Measurements from ENCODE around the gene SPAG7.

SPAG7 gene

DNA sequence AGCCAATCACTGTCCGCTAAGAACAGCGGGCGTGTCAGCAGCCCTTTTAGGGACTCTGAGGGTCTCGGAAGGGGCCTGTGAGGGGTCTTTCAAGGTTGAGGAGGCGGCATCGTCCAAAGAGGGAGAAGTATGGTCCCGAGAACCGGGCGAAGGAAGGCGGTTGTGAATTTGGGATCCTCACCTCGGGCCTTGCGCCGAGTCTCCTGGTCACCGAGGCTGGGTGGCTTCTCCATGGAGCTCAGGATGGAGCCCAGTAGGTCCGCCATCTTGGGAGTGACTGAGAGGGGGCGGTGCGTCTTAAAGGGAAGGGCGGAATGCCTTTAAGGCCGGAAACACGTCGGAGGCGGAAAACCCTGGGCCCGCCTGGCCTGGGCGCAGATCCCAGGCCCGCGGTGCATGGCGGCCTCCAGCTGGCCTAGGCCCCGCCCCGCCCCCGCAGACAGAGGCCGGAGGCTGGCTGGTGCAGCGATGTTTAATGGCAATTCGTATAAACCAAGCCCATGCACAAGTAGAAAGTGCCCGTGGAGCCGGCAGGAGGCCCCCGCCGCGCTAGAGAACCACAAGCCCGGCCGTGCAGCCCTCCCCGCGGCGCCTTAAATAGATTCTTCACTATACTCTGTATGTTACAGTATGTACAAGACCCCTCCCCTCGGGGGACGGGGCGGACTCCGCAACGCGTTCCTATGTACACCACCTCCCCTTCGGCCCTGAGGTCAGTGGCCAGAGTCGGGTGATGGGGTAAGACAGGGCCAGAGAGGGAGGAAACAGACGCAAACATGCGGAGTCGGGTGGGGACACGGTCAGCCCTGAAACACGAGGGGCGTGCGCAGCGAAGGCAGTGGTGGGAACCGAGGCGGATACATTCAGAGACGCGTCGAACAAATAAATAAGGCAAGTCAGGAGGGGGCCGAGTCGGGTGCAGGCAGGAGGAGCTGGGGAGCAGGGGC, at the start of gene SPAG7:
Gene SPAG7 (minus strand): TSS at position 279 of the 947 bp plus-strand sequence. CDS start 13 bp downstream, at position 266.
- H3K9me3 Mint-ChIP-seq = no peaks in the 10 kb centered on the region
- H3K4me1 Mint-ChIP-seq (ENCODE audit: low read depth) = peaks cover 29% of the 10 kb centered on the region
- H3K4me3 Mint-ChIP-seq = no peak within 1 kb of the TSS
- H3K36me3 Mint-ChIP-seq (ENCODE audit: low read depth) = peaks cover 42% of the 10 kb centered on the region
- H3K27ac Mint-ChIP-seq = no peak within 1 kb of the TSS
- no peaks in the 10 kb centered on the region for H3K27me3 Mint-ChIP-seq (ENCODE audit: low read depth)

DNA sequence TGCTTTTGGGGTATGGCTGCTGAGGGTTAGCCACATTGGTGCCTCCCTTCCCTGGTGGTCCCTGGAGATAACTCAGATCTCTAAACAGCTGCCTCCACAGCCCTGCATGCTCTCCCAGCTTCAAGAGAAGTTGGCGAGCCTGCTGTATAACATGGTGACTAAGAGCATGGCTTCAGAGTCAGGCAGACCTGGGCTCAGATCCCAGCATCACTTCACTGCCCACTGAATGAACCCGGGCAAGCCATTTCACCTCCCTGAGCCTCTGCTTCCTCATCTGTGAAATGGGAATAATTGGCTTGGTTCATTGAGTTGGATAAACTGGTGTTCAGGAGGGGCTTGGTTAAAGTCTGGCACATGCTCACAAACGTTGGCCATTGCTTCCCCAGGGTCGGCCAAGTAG, 46.7 kb upstream of the SPAG7 start:
- H3K4me3 Mint-ChIP-seq = no peak overlapping the region
- H3K36me3 Mint-ChIP-seq (ENCODE audit: low read depth) = peaks cover 32% of the 10 kb centered on the region
- no peaks in the 10 kb centered on the region for H3K9me3 Mint-ChIP-seq
- H3K4me1 Mint-ChIP-seq (ENCODE audit: low read depth) = peaks cover 20% of the 10 kb centered on the region
- no peak overlapping the region for H3K27ac Mint-ChIP-seq
- H3K27me3 Mint-ChIP-seq (ENCODE audit: low read depth) = no peaks in the 10 kb centered on the region

DNA sequence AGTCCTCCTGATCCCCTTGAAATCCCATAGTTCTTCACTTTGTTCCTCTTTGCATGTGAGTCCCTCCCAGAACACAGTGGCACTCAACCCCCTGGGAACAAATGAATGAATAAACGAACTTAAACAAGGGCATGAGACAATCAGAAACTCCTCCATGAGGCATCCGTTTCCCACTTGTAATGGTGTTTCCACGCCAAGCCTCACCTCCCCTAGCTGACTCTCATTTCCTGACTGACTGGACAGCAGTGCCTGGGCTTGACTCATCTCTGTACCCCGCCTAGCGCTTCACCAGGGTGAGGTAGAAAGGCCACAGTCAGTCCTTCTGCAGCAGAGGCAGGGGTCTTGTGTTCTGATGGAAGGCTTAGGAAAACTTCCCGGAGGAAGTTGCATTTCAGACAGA, 44.3 kb upstream of the SPAG7 start:
- peaks cover 12% of the 10 kb centered on the region for H3K4me1 Mint-ChIP-seq (ENCODE audit: low read depth)
- H3K4me3 Mint-ChIP-seq = peak overlapping the region; percentile 28
- H3K27me3 Mint-ChIP-seq (ENCODE audit: low read depth) = no peaks in the 10 kb centered on the region
- H3K36me3 Mint-ChIP-seq (ENCODE audit: low read depth) = peaks cover 44% of the 10 kb centered on the region
- no peaks in the 10 kb centered on the region for H3K9me3 Mint-ChIP-seq
- H3K27ac Mint-ChIP-seq = peak overlapping the region; percentile 84

GRCh38 chr17:5003214-5003867, 35.7 kb upstream of the SPAG7 start:
- no peak overlapping the region for H3K4me3 Mint-ChIP-seq
- no peaks in the 10 kb centered on the region for H3K9me3 Mint-ChIP-seq
- H3K36me3 Mint-ChIP-seq (ENCODE audit: low read depth) = peaks cover 56% of the 10 kb centered on the region
- H3K4me1 Mint-ChIP-seq (ENCODE audit: low read depth) = peaks cover 9% of the 10 kb centered on the region
- H3K27ac Mint-ChIP-seq = no peak overlapping the region
- no peaks in the 10 kb centered on the region for H3K27me3 Mint-ChIP-seq (ENCODE audit: low read depth)

GRCh38 chr17:5002121-5002788, 34.6 kb upstream of the SPAG7 start:
- peaks cover 9% of the 10 kb centered on the region for H3K4me1 Mint-ChIP-seq (ENCODE audit: low read depth)
- peaks cover 47% of the 10 kb centered on the region for H3K36me3 Mint-ChIP-seq (ENCODE audit: low read depth)
- no peak overlapping the region for H3K27ac Mint-ChIP-seq
- H3K9me3 Mint-ChIP-seq = no peaks in the 10 kb centered on the region
- no peak overlapping the region for H3K4me3 Mint-ChIP-seq
- H3K27me3 Mint-ChIP-seq (ENCODE audit: low read depth) = no peaks in the 10 kb centered on the region

DNA sequence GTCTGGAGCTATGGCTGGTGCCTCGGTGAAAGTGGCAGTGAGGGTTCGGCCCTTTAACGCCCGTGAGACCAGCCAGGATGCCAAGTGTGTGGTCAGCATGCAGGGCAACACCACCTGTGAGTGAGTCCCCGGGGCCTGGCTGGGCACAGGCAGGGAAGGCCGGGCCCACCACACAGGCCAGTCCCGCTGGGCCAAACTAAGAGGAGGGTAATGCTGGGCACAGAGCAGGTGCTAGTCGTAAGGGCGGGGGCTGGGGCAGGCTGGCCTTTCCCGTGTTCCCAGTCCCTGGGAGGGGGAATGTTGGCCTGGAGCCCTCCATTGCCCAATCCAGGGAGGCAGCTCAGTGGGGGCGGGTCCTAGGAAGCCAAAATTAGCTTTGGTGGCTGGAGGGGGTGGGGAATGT, 32.6 kb upstream of the SPAG7 start:
- Mint-ChIP-seq H3K4me1 (ENCODE audit: low read depth) (peaks cover 12% of the 10 kb centered on the region), H3K27me3 (ENCODE audit: low read depth) (peaks cover 2% of the 10 kb centered on the region), H3K27ac (no peak overlapping the region), H3K9me3 (no peaks in the 10 kb centered on the region), H3K36me3 (ENCODE audit: low read depth) (peaks cover 37% of the 10 kb centered on the region), H3K4me3 (no peak overlapping the region)

- Mint-ChIP-seq H3K9me3 (no peaks in the 10 kb centered on the region), H3K27me3 (ENCODE audit: low read depth) (peaks cover 6% of the 10 kb centered on the region), H3K4me3 (peak overlapping the region; percentile 87), H3K36me3 (ENCODE audit: low read depth) (peaks cover 31% of the 10 kb centered on the region), H3K4me1 (ENCODE audit: low read depth) (peaks cover 15% of the 10 kb centered on the region), H3K27ac (peak overlapping the region; percentile 4)
Observed at GRCh38 chr17:4999430-5000093, 31.9 kb upstream of the SPAG7 start.

DNA sequence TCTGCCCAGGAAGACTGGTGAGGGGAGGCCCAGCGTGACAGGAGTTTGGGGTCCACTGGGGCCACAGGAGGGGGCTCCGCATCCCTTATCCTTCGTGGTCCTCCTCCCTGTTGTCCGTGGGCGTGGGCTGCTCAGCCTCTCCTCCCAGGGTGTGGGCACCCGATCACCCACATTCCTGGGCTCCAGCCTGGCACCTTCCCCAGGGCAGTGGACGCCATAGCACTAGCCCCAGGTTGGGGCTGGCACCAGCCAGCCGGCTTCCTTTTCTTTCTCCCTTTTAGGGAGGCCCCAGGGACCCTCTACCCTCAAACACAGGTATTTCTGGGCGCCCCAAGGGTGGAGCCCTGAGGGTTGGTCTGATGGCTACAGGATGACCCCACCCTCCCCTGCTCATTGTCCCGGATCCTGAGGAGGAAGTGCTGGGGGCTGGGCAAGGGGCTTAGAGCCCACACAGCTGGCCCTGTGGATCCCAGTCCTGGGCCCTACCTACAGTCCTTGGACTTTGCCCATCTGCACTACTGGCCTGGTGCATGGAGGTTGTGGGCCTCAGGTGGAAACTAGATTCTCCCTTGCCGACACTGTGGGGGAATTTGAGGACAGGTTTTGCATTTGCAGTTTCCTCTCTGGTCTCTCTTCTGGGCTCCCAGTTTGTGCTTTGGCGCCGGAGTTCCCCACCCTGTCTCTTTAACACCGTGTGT, 31.3 kb upstream of the SPAG7 start:
- peaks cover 15% of the 10 kb centered on the region for H3K4me1 Mint-ChIP-seq (ENCODE audit: low read depth)
- H3K4me3 Mint-ChIP-seq = peak overlapping the region; percentile 87
- peaks cover 6% of the 10 kb centered on the region for H3K27me3 Mint-ChIP-seq (ENCODE audit: low read depth)
- H3K27ac Mint-ChIP-seq = peak overlapping the region; percentile 57
- H3K9me3 Mint-ChIP-seq = no peaks in the 10 kb centered on the region
- H3K36me3 Mint-ChIP-seq (ENCODE audit: low read depth) = peaks cover 24% of the 10 kb centered on the region

DNA sequence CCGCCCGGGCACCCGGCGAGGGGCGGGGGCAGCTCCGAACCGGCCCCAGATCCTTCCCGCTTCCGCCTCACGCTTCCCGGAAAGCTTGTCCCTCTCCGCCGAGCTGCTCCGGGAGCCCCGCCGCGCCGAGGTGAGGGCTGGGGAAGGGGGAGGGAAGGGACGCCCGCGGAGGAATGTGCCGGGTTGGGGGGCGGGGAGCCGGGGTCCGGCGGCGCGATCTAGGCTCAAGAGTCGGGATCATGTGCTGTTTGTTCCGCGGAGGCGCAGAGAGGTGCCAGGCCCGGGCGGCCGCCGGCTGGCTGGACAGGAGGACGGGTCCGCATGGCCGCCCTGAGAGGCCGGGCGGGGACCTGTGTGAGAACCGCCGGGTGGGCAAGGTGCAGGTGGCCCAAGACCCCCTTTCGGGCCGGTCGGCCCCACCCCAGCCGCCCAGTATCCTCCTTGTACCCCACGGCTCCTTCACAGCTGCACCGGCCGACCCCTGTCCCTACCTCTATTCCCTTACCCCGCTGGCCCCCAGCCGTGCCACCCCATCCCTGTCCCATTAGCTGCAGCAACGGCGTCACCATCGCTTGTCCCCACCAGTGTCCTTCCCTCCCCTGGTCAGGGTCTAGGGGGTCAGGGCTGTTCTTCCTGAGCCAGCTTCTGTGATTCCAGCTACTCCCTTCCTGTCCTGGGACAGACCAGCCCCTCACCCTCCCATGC, 30.6 kb upstream of the SPAG7 start:
- Mint-ChIP-seq H3K27me3 (ENCODE audit: low read depth) (peaks cover 6% of the 10 kb centered on the region), H3K27ac (no peak overlapping the region), H3K4me1 (ENCODE audit: low read depth) (peaks cover 15% of the 10 kb centered on the region), H3K4me3 (peak overlapping the region; percentile 87), H3K36me3 (ENCODE audit: low read depth) (peaks cover 18% of the 10 kb centered on the region), H3K9me3 (no peaks in the 10 kb centered on the region)

GRCh38 chr17:4997302-4998026, 29.8 kb upstream of the SPAG7 start, which contains the start of the genes INCA1 and KIF1C:
Gene INCA1 (minus strand): TSS chr17:4997522. CDS start chr17:4994437, 3,085 bp downstream.
Gene KIF1C (plus strand): TSS chr17:4997950. CDS start chr17:5000247, 2,297 bp downstream.
- Mint-ChIP-seq H3K4me3 (peak within 1 kb of the TSS; percentile 87), H3K36me3 (ENCODE audit: low read depth) (peaks cover 14% of the 10 kb centered on the region), H3K27ac (peak within 1 kb of the TSS; percentile 57), H3K9me3 (no peaks in the 10 kb centered on the region), H3K27me3 (ENCODE audit: low read depth) (peaks cover 6% of the 10 kb centered on the region), H3K4me1 (ENCODE audit: low read depth) (peaks cover 15% of the 10 kb centered on the region)

DNA sequence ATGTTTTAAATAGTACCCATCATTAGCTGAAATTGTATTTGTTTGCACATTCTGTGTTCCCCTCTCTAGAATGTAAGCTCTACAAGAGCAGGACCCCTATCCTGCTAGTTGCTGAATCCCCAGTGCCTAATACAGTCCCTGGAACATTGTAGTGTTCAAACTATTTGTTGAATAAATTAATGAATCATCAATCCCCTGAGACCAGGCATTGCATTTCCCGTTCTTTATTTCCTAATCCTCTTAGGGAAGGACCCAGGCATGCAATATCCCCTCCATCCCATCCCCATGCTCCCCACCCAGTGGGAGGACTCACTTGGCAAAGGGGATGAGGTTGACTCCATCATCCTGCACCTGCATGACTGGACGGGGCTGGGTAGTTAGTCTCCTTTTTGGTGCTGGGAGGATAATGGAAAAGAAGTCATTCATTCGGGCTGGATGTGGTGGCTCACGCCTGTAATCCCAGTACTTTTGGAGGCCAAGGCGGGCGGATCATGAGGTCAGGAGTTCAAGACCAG, 26.5 kb upstream of the SPAG7 start:
- Mint-ChIP-seq H3K4me3 (no peak overlapping the region), H3K9me3 (no peaks in the 10 kb centered on the region), H3K36me3 (ENCODE audit: low read depth) (no peaks in the 10 kb centered on the region)

GRCh38 chr17:4987767-4988567, 20.4 kb upstream of the SPAG7 start:
- H3K4me1 Mint-ChIP-seq (ENCODE audit: low read depth) = peaks cover 33% of the 10 kb centered on the region
- H3K27ac Mint-ChIP-seq = peak overlapping the region; percentile 94
- no peaks in the 10 kb centered on the region for H3K9me3 Mint-ChIP-seq
- no peaks in the 10 kb centered on the region for H3K27me3 Mint-ChIP-seq (ENCODE audit: low read depth)
- peak overlapping the region; percentile 92 for H3K4me3 Mint-ChIP-seq
- peaks cover 13% of the 10 kb centered on the region for H3K36me3 Mint-ChIP-seq (ENCODE audit: low read depth)

More for the DNA sequence above, 26.5 kb upstream of the SPAG7 start:
- no peak overlapping the region for H3K27ac Mint-ChIP-seq
- peaks cover 6% of the 10 kb centered on the region for H3K27me3 Mint-ChIP-seq (ENCODE audit: low read depth)
- H3K4me1 Mint-ChIP-seq (ENCODE audit: low read depth) = peaks cover 16% of the 10 kb centered on the region

All from T-helper 1 cell treated with Interleukin-12 subunit alpha and Interleukin-12 subunit beta and Interleukin-4 antibody, amounts not matched to agents 30 μg/mL and 1 μg/mL, for 36 hours (primary cell).